Measurements from ENCODE around the gene HAND1.

Gene HAND1

DNA sequence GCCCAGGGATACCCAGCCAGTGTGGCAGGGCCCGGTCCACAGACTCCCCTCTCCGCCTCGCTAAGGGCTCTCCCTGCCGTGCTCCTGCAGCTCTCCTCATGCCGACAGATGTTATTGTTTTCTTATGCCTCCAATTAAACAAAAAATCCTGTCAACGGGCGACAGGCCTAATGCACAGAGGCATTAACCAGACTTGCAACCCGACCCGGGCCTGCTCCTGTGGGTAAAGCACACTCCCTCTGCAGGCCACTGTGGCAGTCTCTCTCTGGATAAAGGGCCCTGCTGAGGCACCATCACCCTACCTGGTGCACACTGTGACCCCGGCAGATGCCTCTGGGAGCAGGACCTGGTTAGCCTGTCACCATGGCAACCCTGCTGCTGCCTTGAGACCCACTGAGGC lies 27.5 kb upstream of the HAND1 start:
- DNase-seq (ENCODE audit: low read depth): no peak

DNA sequence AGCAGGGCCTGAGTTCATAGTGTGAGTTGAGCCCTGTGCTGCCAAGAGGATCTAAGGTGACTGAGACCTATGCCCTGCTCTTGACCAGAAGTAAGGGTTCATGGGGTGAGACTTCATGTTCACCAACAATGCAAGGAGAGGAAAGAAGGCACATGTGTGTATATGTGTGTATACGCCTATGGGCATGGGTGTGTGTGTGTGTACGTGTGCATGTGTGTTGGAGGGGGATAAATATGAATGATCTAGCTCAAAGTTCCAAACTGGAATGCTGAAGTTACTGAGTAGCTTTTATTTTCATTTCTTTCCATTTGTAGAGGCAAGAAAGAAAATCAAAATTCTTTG lies 25.6 kb upstream of the HAND1 start:
- DNase-seq (ENCODE audit: low read depth): no peak

GRCh38 chr5:154502180-154502579 lies 24.2 kb upstream of the HAND1 start:
- DNase-seq (ENCODE audit: low read depth): no peak

- DNase-seq (ENCODE audit: low read depth): no peak
These were observed 23.5 kb upstream of the HAND1 start for GRCh38 chr5:154501566-154501965.

- no peak for DNase-seq (ENCODE audit: low read depth)
These were observed 21.0 kb upstream of the HAND1 start for GRCh38 chr5:154498994-154499393.

DNA sequence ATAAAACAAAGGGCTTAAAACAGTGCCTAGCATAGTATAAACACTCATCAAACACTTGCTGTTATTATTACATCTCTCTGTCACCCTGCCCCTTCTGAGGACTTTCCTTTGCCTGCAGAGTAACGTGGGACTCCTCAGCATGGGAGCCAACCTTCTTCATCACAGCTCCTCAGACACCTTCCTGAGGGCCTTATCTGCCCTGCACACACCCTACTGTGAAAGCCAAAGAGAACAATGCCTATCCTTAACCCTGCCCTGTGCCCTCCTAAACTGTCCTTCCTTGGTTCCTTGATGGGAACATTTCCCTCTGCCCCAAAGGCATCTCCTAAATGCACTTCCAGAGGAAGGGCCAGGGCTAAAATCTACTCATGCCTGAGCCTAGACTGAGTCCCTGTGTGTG lies 20.6 kb upstream of the HAND1 start:
- no peak for DNase-seq (ENCODE audit: low read depth)

GRCh38 chr5:154494036-154494435 lies 16.0 kb upstream of the HAND1 start:
- DNase-seq (ENCODE audit: low read depth): no peak

DNA sequence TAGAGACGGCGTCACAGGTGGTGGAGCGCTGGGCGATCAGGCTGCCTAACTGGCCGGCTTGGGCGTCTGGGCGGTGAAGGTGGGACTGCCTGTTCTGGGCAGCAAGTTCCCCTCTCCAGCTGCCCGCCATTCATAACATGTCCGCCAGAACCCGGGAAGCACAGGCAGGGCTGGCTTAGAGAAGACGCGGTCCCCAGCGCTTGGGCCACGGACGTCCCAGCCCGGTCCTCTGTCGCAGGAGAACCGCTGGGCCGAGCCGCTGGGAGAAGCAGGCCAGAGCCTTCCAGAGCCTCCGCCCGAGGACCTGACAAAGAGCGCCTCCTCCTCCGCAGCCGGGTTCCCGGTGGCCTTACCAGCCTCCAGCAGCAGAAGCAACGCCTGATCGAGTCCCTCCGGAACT lies 15.2 kb upstream of the HAND1 start:
- DNase-seq (ENCODE audit: low read depth): no peak

DNA sequence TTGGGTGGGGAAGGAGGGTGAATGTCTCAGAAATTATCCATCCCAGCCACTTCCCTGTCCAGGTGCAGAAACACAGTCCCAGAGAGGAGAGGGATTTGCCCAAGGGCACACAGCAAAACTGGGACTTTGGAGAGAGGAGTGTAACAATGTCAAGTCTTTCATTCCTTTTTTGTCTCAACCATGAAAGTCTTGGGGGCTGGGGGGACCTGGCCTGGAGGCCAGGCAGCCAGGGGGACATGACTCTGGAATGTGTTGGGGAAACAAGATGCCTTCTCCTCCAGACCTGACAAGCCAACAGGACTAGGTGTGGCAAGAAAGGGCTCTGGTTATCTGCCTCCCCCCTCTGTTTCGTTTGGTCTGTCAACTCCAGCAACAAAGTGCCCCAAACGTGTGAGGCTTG lies 13.9 kb upstream of the HAND1 start:
- no peak for DNase-seq (ENCODE audit: low read depth)

GRCh38 chr5:154487541-154487940 lies 9.5 kb upstream of the HAND1 start:
- DNase-seq (ENCODE audit: low read depth): no peak

DNA sequence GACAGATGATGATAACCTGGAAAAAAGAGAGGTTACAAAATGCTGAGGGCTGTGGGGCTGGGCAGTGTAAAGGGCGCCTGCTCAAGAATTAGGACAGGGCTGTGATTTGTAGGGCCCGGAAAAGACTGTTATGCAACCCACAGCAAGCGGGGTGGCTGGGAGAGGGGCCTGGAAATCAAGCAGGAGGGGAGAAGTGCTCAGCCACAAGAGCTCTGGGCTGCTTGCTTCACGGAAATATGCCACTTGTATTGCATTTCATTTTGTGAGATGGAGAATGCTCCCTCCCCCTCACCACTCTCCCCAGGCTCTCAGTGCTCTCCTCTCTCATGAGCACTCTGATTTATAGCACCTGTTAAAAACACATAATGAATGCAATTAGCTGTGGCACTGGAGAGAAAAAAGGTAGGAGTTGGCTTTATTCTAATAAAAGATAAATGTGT lies 8.4 kb upstream of the HAND1 start:
- DNase-seq (ENCODE audit: low read depth): no peak

DNA sequence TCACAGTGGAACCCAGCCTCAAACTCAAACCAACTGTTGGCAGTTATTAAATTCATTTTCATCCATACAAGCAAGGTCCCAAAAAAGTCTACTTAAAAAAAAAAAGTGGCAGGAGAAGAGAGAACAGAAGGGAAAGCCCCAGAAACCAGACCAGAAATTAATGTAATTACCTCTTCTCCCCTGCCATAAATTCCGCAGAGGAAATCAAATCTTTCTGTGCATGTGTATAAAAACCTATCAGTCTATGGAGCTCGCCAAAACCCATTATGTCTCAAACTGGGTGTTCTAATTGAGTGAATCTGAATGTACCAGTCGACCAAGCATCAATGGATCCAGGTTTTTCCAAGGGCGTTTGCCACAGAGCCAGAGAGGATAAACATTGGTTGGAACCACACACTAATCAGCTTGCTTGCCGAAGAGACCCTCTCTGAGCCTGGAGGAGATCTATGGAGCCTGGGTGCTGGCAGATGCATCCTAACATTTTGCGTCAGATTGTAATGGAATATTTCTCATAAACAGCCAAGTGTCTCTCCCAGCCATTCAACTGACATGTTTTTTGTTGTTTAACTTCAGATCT lies 7.9 kb upstream of the HAND1 start:
- DNase-seq (ENCODE audit: low read depth): no peak

GRCh38 chr5:154485096-154485491 lies 7.1 kb upstream of the HAND1 start:
- no peak for DNase-seq (ENCODE audit: low read depth)

DNA sequence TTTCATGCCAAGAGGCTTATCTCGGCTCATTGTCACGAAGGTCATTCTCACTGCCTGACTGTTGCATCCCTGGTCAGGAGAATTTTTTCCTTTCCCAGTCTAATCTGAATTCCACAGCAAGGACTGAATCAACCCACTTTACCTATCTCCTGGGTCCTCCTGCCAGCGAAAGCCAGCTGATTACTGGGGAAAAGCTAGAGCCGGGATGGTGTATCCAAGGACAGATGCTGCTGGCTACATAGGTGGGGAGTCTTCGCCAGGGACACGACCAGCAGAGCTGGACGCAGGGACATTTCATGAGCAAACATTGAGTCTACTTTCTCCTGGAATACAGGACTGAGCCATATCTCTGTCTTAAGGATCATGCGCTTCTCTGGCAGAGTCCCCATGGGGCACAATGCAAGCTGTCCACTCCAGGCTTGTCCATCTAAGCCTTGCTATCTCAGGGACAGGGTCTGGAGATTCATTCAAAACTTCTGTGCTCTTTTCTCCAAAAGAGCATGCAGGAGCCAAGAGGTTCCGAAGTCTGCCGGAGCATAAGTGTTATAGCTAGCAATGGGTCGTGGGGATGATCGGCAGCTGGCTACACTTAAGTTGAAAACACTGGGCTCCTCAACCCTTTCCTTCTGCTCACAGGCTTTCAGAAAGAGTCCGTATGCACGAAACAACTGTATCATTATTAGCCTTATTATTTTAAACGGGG lies 6.5 kb upstream of the HAND1 start:
- DNase-seq (ENCODE audit: low read depth): no peak

- DNase-seq (ENCODE audit: low read depth): no peak
These were observed 5.8 kb upstream of the HAND1 start for GRCh38 chr5:154483654-154484392.

GRCh38 chr5:154482528-154483449 lies 4.8 kb upstream of the HAND1 start:
- DNase-seq (ENCODE audit: low read depth): no peak

DNA sequence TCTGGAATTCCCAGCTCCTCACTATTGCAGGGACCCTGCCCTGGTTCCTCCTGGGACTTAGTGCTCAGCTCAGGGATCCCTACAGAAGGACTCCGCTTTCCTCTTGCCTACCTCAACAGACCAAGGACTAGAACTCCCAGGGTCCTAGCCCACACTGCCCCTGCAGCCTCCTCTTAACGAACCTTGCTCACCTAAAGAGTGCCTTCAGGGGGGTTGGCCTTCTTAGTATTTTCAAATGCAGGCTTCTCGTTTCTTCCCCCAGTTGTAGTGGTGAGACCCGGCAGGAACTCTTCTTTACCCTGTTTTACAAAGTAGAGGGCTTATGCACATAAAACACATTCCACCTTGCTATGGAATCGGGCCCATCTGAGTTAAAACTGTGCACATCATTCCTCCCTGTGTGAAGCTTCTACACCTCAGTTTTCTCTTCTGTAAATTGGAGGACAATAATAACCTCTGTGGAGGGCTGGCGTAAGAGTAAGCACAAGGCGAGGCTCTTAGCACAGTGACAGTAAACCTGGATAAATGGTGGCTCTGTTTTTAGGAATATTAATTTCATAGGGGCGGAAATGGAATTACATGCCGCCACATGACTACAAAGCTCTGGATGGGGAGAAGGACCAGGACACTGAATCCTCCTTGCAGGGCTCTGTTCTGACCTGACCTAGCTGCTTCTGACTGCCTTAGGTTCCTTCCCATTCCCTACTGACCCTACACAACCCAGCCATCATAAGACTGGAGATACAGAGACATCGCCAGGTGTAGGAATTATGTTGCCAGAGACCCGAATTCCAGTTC lies 3.8 kb upstream of the HAND1 start:
- DNase-seq (ENCODE audit: low read depth): no peak

DNA sequence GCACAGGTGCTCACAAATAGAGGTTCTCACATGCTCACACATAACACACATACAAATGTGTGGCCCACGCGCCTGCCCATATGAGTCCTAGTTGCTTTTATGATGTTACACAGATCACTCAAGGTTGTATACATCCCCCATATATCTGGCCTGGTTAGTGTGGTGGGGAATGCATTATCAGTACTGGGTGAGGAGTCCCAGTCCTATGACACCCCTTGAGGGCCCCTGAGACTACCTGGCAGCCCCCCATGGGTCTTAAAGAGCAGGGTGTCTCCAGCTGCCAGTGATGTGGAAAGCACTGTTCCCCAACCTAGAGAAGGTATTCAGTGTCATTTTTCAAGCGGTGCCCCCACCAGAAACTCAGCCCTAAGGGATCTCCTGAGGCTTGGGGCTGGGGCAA lies 2.8 kb upstream of the HAND1 start:
- no peak for DNase-seq (ENCODE audit: low read depth)

DNA sequence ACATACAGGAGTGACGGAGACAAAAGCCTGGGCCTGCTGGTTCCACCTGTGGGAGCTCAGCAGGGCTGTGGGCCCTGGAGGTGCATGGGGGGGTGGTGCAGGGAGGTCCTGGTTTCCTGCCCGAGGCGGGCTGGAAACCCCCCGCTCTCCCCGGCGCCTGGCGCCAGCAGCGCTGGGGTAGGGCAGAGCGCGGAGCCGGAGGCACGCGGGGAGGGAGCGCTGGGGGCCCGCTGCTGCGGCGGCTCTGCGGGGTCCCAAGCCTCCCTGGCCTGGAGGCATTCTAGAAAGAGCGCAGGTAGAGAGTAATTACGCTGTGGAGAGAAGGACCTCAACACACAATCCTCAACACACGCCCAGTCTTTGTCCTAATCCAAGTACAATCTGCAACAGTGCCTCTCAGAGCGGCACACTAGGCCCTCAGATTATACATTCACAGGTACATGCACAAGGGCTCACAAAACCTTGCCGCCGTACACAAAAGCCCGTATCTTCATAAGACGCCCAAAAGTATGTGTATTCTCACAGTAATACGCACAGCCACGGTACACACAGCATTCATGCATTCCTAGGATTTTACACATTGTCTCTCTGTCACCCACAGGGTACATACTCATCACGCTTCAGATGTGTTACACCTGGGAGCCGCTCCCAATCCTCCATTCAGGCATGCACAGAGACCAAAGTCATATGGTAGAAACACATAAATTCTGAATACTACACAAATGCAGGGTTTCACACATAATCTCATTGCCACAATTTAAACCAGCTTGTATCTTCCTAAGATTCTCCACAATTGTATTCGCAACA lies 2.1 kb upstream of the HAND1 start:
- DNase-seq (ENCODE audit: low read depth): no peak

DNA sequence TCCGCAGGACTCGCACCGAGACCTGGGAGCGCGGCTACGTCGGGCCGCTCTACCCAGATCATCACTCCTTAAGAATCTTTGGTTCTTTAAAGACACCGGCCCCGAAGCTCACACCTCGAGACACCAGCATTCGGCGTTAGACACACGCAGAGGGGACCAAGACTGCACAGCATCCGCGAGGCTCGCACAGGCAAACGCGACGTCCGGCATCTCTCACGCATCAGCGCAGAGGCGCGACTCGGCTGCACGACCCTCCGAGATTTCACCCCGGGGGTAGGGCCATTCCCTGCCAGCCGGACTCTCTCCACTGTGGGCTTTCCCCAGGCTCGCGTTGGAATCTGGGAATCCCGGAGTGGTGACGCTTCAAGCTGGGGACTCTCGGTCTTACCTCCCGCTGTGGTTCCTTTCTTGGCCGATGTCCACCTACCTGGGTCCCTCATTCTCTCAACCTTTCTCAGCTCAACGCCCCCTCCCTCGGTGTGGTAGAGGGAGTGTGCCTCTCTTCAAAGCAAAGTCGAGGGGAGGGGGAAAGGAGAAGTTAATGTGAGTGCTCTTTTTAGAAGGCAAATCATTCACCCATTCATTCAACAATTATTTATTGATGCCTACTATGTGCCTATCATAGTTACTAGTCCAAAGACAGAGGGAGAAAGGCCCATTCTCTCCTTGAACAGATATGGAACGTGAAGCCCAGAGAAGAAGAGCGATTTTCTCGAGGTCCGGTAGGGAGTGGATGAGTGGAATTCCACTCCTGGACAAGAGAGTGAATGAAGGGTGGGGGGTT lies 1.3 kb upstream of the HAND1 start:
- DNase-seq (ENCODE audit: low read depth): no peak
